OCI-LY1 (cell line): ENCODE results near the gene SPOP.

Source experiments
- H2AFZ ChIP-seq: fragments of 200-600 bp; sonication (generic), shearing (Covaris generic); 2 replicates; pipeline ENCODE4 v1.6.0; 2014; ENCODE audit warnings: antibody characterized with exemption, mild to moderate bottlenecking, low read length
- H3F3A ChIP-seq: fragments of 200-600 bp; sonication (generic), shearing (Covaris generic); 2 replicates; pipeline ENCODE4 v1.6.0; 2014; ENCODE audit warnings: mild to moderate bottlenecking, antibody characterized with exemption, low read length, moderate library complexity; ENCODE audit not compliant: insufficient read depth
- H3K27ac ChIP-seq: fragments of 200-600 bp; sonication (generic); 2 replicates; pipeline ENCODE4 v1.5.1; 2014; ENCODE audit warnings: low read length, mixed run types, mild to moderate bottlenecking, low read depth; ENCODE audit not compliant: poor library complexity, severe bottlenecking
- H3K27me3 ChIP-seq: fragments of 200-600 bp; sonication (generic); 2 replicates; pipeline ENCODE4 v1.6.0; 2014; ENCODE audit warnings: antibody characterized with exemption, mild to moderate bottlenecking, low read length, moderate library complexity; ENCODE audit not compliant: insufficient read depth
- H3K36me3 ChIP-seq: fragments of 200-600 bp; sonication (generic); 2 replicates; pipeline ENCODE4 v1.6.1; 2014; ENCODE audit warnings: mild to moderate bottlenecking, antibody characterized with exemption, low read length, moderate library complexity, mixed read lengths; ENCODE audit not compliant: insufficient read depth
- H3K4me1 ChIP-seq: fragments of 200-600 bp; sonication (generic); 2 replicates; pipeline ENCODE4 v1.5.1; 2014; ENCODE audit warnings: mild to moderate bottlenecking, low read length, moderate library complexity; ENCODE audit not compliant: insufficient read depth, severe bottlenecking
- H3K4me2 ChIP-seq: fragments of 200-600 bp; sonication (generic), shearing (Covaris generic); 2 replicates; pipeline ENCODE4 v1.6.1; 2014; ENCODE audit warnings: low read length
- H3K4me3 ChIP-seq: fragments of 200-600 bp; sonication (generic); 2 replicates; pipeline ENCODE4 v1.5.1; 2014; ENCODE audit warnings: low read length, low read depth, mild to moderate bottlenecking, mixed read lengths; ENCODE audit not compliant: poor library complexity, severe bottlenecking
- H3K79me2 ChIP-seq: fragments of 200-600 bp; shearing (Covaris generic); 2 replicates; pipeline ENCODE4 v1.6.1; 2016; ENCODE audit warnings: mixed run types, low read length, mixed read lengths; ENCODE audit not compliant: insufficient read depth
- H3K9ac ChIP-seq: fragments of 200-600 bp; sonication (generic), shearing (Covaris generic); 2 replicates; pipeline ENCODE4 v1.6.1; 2014; ENCODE audit warnings: mild to moderate bottlenecking, low read length, mixed read lengths
- H3K9me2 ChIP-seq: fragments of 200-600 bp; sonication (generic), shearing (Covaris generic); 2 replicates; pipeline ENCODE4 v1.6.1; 2014; ENCODE audit warnings: low read depth, mild to moderate bottlenecking, low read length, mixed read lengths
- H3K9me3 ChIP-seq: fragments of 200-600 bp; shearing (Covaris generic); 2 replicates; pipeline ENCODE4 v1.6.1; 2014; ENCODE audit warnings: low read length, mixed read lengths
- H4K20me1 ChIP-seq: fragments of 200-600 bp; sonication (generic), shearing (Covaris generic); 2 replicates; pipeline ENCODE4 v1.6.0; 2016; ENCODE audit warnings: mild to moderate bottlenecking, low read length; ENCODE audit not compliant: insufficient read depth
- EZH2 ChIP-seq: fragments of 200-600 bp; sonication (generic), shearing (Covaris generic); IDR thresholded peaks from 2 replicates; pipeline ENCODE4 v1.8.0; 2017; ENCODE audit warnings: borderline replicate concordance, mixed run types, mild to moderate bottlenecking, antibody characterized with exemption, low read length, moderate library complexity, mixed read lengths
- TF ChIP-seq, protein P1 (sequence below): fragments of 200-600 bp; sonication (generic), shearing (Covaris generic); IDR thresholded peaks from 2 replicates; pipeline ENCODE4 v1.5.1; 2017; ENCODE audit warnings: mild to moderate bottlenecking, antibody characterized with exemption, low read length, moderate library complexity, mixed read lengths

SPOP gene

DNA sequence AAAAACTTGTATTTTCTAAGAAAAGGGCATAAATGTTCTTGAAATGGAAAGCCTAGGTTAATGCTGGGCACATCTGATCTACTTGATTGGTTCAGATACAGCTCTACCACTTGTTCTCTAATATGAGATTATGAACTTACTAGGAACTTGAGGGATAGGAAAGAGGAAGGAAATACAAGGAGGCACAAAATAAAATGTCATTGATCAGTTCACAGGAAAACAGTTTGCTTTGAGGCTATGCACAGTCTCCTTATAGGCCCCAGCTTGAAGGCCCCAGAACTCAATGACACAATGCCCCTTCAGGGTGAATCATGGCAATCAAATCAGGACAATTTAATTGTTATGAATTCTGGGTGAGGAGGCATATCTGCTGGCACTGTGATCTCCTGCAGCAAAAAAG, 75.1 kb downstream of the SPOP start:
- peaks cover 86% of the 10 kb centered on the region for H3K36me3 ChIP-seq
- no peak overlapping the region for H2AFZ ChIP-seq
- H3K27me3 ChIP-seq: no peaks in the 10 kb centered on the region

DNA sequence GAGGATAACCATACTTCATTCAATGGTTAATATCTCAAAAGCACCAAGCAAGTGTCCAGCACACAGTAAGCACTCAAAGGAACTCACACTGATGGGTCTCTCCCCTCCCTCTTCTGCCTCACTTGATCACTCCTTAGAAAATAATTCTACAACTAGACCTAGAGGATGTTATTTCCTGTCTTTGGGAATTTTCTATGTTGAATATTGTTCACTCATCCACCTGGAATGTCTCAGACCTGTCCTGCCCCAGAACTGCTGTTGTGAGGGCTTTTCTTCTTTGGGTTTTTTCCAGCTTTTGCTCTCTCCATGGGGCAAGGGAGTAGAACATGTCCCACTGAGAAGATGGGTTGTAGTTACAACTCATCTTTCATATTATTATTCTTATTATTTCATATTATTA, 76.9 kb downstream of the SPOP start:
- H3K4me2 ChIP-seq: no peak overlapping the region
- no peaks in the 10 kb centered on the region for H3K9me3 ChIP-seq
- no peak overlapping the region for H3K9ac ChIP-seq
- H3K36me3 ChIP-seq: peaks cover 82% of the 10 kb centered on the region
- H3K27me3 ChIP-seq: no peaks in the 10 kb centered on the region
- no peak overlapping the region for H2AFZ ChIP-seq
- no peaks in the 10 kb centered on the region for H3K79me2 ChIP-seq
- H3F3A ChIP-seq: no peaks in the 10 kb centered on the region
- no peaks in the 10 kb centered on the region for H3K4me1 ChIP-seq
- no peak overlapping the region for H3K4me3 ChIP-seq
- no peak overlapping the region for H3K27ac ChIP-seq
- H3K9me2 ChIP-seq: no peaks in the 10 kb centered on the region
- H4K20me1 ChIP-seq: no peaks in the 10 kb centered on the region
- no peak for TF ChIP-seq EZH2
- TF ChIP-seq, protein P1, sequence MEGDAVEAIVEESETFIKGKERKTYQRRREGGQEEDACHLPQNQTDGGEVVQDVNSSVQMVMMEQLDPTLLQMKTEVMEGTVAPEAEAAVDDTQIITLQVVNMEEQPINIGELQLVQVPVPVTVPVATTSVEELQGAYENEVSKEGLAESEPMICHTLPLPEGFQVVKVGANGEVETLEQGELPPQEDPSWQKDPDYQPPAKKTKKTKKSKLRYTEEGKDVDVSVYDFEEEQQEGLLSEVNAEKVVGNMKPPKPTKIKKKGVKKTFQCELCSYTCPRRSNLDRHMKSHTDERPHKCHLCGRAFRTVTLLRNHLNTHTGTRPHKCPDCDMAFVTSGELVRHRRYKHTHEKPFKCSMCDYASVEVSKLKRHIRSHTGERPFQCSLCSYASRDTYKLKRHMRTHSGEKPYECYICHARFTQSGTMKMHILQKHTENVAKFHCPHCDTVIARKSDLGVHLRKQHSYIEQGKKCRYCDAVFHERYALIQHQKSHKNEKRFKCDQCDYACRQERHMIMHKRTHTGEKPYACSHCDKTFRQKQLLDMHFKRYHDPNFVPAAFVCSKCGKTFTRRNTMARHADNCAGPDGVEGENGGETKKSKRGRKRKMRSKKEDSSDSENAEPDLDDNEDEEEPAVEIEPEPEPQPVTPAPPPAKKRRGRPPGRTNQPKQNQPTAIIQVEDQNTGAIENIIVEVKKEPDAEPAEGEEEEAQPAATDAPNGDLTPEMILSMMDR: no peak

More for the DNA sequence above, 75.1 kb downstream of the SPOP start:
- H3K4me2 ChIP-seq: no peak overlapping the region
- H3K9ac ChIP-seq: no peak overlapping the region
- TF ChIP-seq, protein P1: no peak
- TF ChIP-seq EZH2: no peak
- H3K27ac ChIP-seq: no peak overlapping the region
- no peak overlapping the region for H3K4me3 ChIP-seq
- H3K4me1 ChIP-seq: no peaks in the 10 kb centered on the region
- H4K20me1 ChIP-seq: no peaks in the 10 kb centered on the region
- H3K9me3 ChIP-seq: no peaks in the 10 kb centered on the region
- H3K9me2 ChIP-seq: no peaks in the 10 kb centered on the region
- no peaks in the 10 kb centered on the region for H3F3A ChIP-seq
- H3K79me2 ChIP-seq: no peaks in the 10 kb centered on the region

DNA sequence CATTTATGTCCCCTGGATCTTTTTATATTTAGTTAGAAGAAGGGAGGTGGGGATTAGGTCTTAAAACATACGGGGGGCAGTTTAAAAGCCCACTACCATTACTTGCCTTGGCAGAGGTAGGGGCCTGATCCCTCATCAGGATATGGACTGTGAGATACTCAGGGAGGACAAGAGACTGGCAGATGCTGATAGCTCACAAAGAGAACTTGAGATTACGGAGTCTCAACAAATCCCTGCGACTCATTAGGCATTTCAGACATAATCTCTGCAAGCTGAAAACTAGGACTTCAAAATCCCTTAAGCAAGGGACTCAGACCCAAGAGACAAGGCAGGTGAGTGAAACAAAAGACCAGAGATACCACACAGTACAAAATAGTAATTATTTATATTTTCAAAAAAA, 79.0 kb downstream of the SPOP start:
- Histone ChIP-seq H3K27me3 (no peaks in the 10 kb centered on the region), H3K9me2 (no peaks in the 10 kb centered on the region), H3K27ac (no peak overlapping the region), H3K9ac (no peak overlapping the region), H4K20me1 (no peaks in the 10 kb centered on the region), H3K4me2 (no peak overlapping the region), H3K79me2 (no peaks in the 10 kb centered on the region), H3F3A (no peaks in the 10 kb centered on the region), H3K9me3 (no peaks in the 10 kb centered on the region), H3K4me1 (no peaks in the 10 kb centered on the region), H2AFZ (no peak overlapping the region), H3K36me3 (peaks cover 68% of the 10 kb centered on the region), H3K4me3 (no peak overlapping the region)
- TF ChIP-seq EZH2: no peak
- TF ChIP-seq, protein P1: no peak
